SK-N-SH (cell line): ENCODE data around the gene CD164L2. TPM values are rescaled to one million over a fixed set of nuclear protein-coding genes. Genes with fewer than 3 reads are reported as not detected.

Experiments used
- CTCF ChIA-PET: fragments of 300-600, 350-600 bp; formaldehyde crosslinking; extraction: SDS; loops from one replicate; lab custom pipeline; 2021; lab: Yijun Ruan, JAX
- POLR2A ChIA-PET: fragments of 350-600 bp; sonication (Branson Sonifier 250); formaldehyde crosslinking; extraction: SDS; loops from one replicate; lab custom pipeline; 2020; ENCODE audit warnings: antibody characterized with exemption, inconsistent platforms; lab: Yijun Ruan, JAX
- DNase-seq: peaks from one replicate; pipeline ENCODE4 v3.0.0; 2012
- H2AFZ ChIP-seq: fragments of 200-600 bp; sonication (generic); 2 replicates; pipeline ENCODE4 v1.8.1; 2016; ENCODE audit warnings: antibody characterized with exemption, mild to moderate bottlenecking, low read depth
- H3F3A ChIP-seq: fragments of 200-600 bp; sonication (generic); replicated peaks from 2 replicates; pipeline ENCODE3; 2016; ENCODE audit warnings: antibody characterized with exemption, mild to moderate bottlenecking; ENCODE audit not compliant: insufficient read depth
- H3K27ac ChIP-seq, 2 experiments: fragments of 200-500 bp in 1 of 2; fragments of 200-600 bp in 1 of 2; sonication (Bioruptor generic) in 1 of 2; sonication (generic), shearing (Covaris generic) in 1 of 2; 2 replicates each; pipeline versions ENCODE4 v1.5.1 to v1.6.1; 2014 to 2016; ENCODE audit warnings: low read depth in 2 of 2, inconsistent platforms in 1 of 2, low read length in 1 of 2, mild to moderate bottlenecking in 1 of 2, mixed read lengths in 1 of 2
- H3K27me3 ChIP-seq: fragments of 200-600 bp; sonication (generic), shearing (Covaris generic); 2 replicates; pipeline ENCODE4 v1.6.1; 2016; ENCODE audit warnings: mixed run types; ENCODE audit not compliant: insufficient read depth
- H3K36me3 ChIP-seq, 2 experiments: fragments of 200-500 bp in 1 of 2; fragments of 200-600 bp in 1 of 2; sonication (Bioruptor generic) in 1 of 2; sonication (generic) in 1 of 2; replicated peaks in 1 of 2; 2 replicates each; pipeline versions ENCODE3 to v1.5.1; 2014 to 2016; ENCODE audit warnings: low read length in 1 of 2, mild to moderate bottlenecking in 1 of 2; ENCODE audit not compliant: insufficient read depth in 2 of 2, control insufficient read depth in 1 of 2
- H3K4me1 ChIP-seq, 2 experiments: fragments of 200-500 bp in 1 of 2; fragments of 200-600 bp in 1 of 2; sonication (Bioruptor generic) in 1 of 2; sonication (generic), shearing (Covaris generic) in 1 of 2; 2 replicates each; pipeline versions ENCODE4 v1.5.1 to v1.6.1; 2014 to 2016; ENCODE audit warnings: low read depth in 1 of 2, low read length in 1 of 2, mixed run types in 1 of 2; ENCODE audit not compliant: insufficient read depth in 2 of 2, control insufficient read depth in 1 of 2
- H3K4me2 ChIP-seq: fragments of 200-600 bp; sonication (generic), shearing (Covaris generic); 2 replicates; pipeline ENCODE4 v1.6.1; 2017; ENCODE audit warnings: mixed run types
- H3K4me3 ChIP-seq, 2 experiments: fragments of 200-500 bp in 1 of 2; fragments of 200-600 bp in 1 of 2; sonication (Bioruptor generic) in 1 of 2; sonication (generic), shearing (Covaris generic) in 1 of 2; 2 replicates each; pipeline versions ENCODE4 v1.5.1 to v1.8.1; 2014 to 2016; ENCODE audit warnings: low read depth in 2 of 2, inconsistent platforms in 1 of 2, low read length in 1 of 2, mild to moderate bottlenecking in 1 of 2, mixed read lengths in 1 of 2, moderate library complexity in 1 of 2
- H3K79me2 ChIP-seq: fragments of 200-600 bp; sonication (generic); 2 replicates; pipeline ENCODE4 v1.8.1; 2017; ENCODE audit warnings: mild to moderate bottlenecking; ENCODE audit not compliant: insufficient read depth
- H3K9ac ChIP-seq: fragments of 200-600 bp; sonication (generic); 2 replicates; pipeline ENCODE4 v1.6.1; 2017; ENCODE audit warnings: mixed run types
- H3K9me2 ChIP-seq: fragments of 200-600 bp; sonication (generic); 2 replicates; pipeline ENCODE4 v1.6.1; 2017; ENCODE audit warnings: mixed run types
- H3K9me3 ChIP-seq: fragments of 200-600 bp; sonication (generic); 2 replicates; pipeline ENCODE4 v1.6.1; 2017; ENCODE audit warnings: mixed run types, mild to moderate bottlenecking, moderate library complexity
- H4K20me1 ChIP-seq: fragments of 200-600 bp; sonication (generic); 2 replicates; pipeline ENCODE4 v1.6.1; 2017; ENCODE audit warnings: mild to moderate bottlenecking, mixed run types; ENCODE audit not compliant: insufficient read depth
- ELF1 ChIP-seq: IDR thresholded peaks from 2 replicates; pipeline ENCODE4 v1.4.0; 2012
- FOXM1 ChIP-seq: IDR thresholded peaks from 2 replicates; pipeline ENCODE4 v1.4.0; 2012; ENCODE audit warnings: low read depth, mild to moderate bottlenecking
- GABPA ChIP-seq: IDR thresholded peaks from 2 replicates; pipeline ENCODE4 v1.4.0; 2012; ENCODE audit warnings: low read depth, mild to moderate bottlenecking
- MEF2A ChIP-seq: IDR thresholded peaks from 2 replicates; pipeline ENCODE4 v1.4.0; 2012; ENCODE audit warnings: low read depth, borderline replicate concordance
- NFIC ChIP-seq: IDR thresholded peaks from 2 replicates; pipeline ENCODE4 v1.4.0; 2012; ENCODE audit warnings: borderline replicate concordance
- RCOR1 ChIP-seq: fragments of 150-350 bp; IDR thresholded peaks from 2 replicates; pipeline ENCODE4 v1.6.1; 2017; ENCODE audit warnings: antibody characterized with exemption, low read length
- REST ChIP-seq: IDR thresholded peaks from 2 replicates; pipeline ENCODE4 v1.6.1; 2012; ENCODE audit warnings: mild to moderate bottlenecking, low read depth, low read length, moderate library complexity
- RFX5 ChIP-seq: IDR thresholded peaks from 2 replicates; pipeline ENCODE4 v1.6.1; 2012; ENCODE audit warnings: mild to moderate bottlenecking, improper control_type of control experiment, low read length
- RXRA ChIP-seq: IDR thresholded peaks from 2 replicates; pipeline ENCODE4 v1.4.0; 2012; ENCODE audit warnings: low read depth, mild to moderate bottlenecking, borderline replicate concordance
- SIN3A ChIP-seq: IDR thresholded peaks from 2 replicates; pipeline ENCODE4 v1.6.1; 2012; ENCODE audit warnings: low read depth, mild to moderate bottlenecking, low read length, moderate library complexity, borderline replicate concordance
- SMC3 ChIP-seq: IDR thresholded peaks from 2 replicates; pipeline ENCODE4 v1.6.1; 2012; ENCODE audit warnings: low read depth, low read length, improper control_type of control experiment
- TCF12 ChIP-seq: IDR thresholded peaks from 2 replicates; pipeline ENCODE4 v1.4.0; 2012
- YY1 ChIP-seq: IDR thresholded peaks from 2 replicates; pipeline ENCODE4 v1.4.0; 2012; ENCODE audit warnings: low read depth, mild to moderate bottlenecking
- WGBS: methylation state at CpG from one replicate; pipeline ENCODE4 v1.1.6; 2017; ENCODE audit warnings: low lambda C conversion rate; 5-methylcytosine and 5-hydroxymethylcytosine counted together
- polyA plus RNA-seq, 3 experiments: library from polyadenylated mRNA; depleted of rRNA; stranded (reverse); fragments of >200 nt; gene quantifications; 2 replicates each; pipeline ENCODE4 v1.2.3, GENCODE V29; 2012

The CD164L2 gene
- polyA plus RNA-seq, 1 of the 3 experiments (the other 2 are of a cell fraction): 0.05 TPM

- Histone ChIP-seq H3K27me3 (no peaks in the 10 kb centered on the region), H4K20me1 (no peaks in the 10 kb centered on the region), H2AFZ (no peak overlapping the region), H3K9me3 (no peaks in the 10 kb centered on the region), H3K79me2 (peaks cover 5% of the 10 kb centered on the region), H3K4me2 (no peak overlapping the region), H3K9me2 (no peaks in the 10 kb centered on the region), H3K27ac (no peak overlapping the region), H3K4me1 (0 out of 4 replicates have a peak, but pooled peaks cover 0 to 2% of the 10 kb centered on the region in 2 experiments), H3K36me3 (peaks cover 74 to 78% of the 10 kb centered on the region in 2 experiments), H3K4me3 (no peak overlapping the region), H3F3A (peaks cover 1% of the 10 kb centered on the region), H3K9ac (no peak overlapping the region)
- 96% methylated on average over 4 of the region's 4 CpGs for WGBS
- POLR2A ChIA-PET: no interaction called here
- TF ChIP-seq ELF1: no peak
- no peak for TF ChIP-seq RFX5
- no peak for TF ChIP-seq GABPA
- TF ChIP-seq YY1: no peak
- no peak for DNase-seq
- CTCF ChIA-PET: interaction anchor here (1.3 to 16.9 kb wide), 7 partner anchors 10 to 194 kb away, joined by 3 to 111 read pairs (median 7); partner anchors contain the start of gene AHDC1
Observed at GRCh38 chr1:27413004-27413403, 29.9 kb upstream of the CD164L2 start.

- no peak overlapping the region for H3K27ac ChIP-seq
- no peak overlapping the region for H3K4me2 ChIP-seq
- POLR2A ChIA-PET: no interaction called here
- H3K9me2 ChIP-seq: no peaks in the 10 kb centered on the region
- DNase-seq: no peak
- no peaks in the 10 kb centered on the region for H3K27me3 ChIP-seq
- H3K79me2 ChIP-seq: peaks cover 5% of the 10 kb centered on the region
- TF ChIP-seq TCF12 (no peak), REST (no peak), FOXM1 (no peak), RCOR1 (no peak), RXRA (no peak), RFX5 (no peak), NFIC (no peak), SIN3A (no peak), SMC3 (no peak), MEF2A (no peak)
- H4K20me1 ChIP-seq: no peaks in the 10 kb centered on the region
- H2AFZ ChIP-seq: no peak overlapping the region
- H3F3A ChIP-seq: no peaks in the 10 kb centered on the region
- H3K36me3 ChIP-seq: peaks cover 71 to 78% of the 10 kb centered on the region in 2 experiments
- WGBS: 100% methylated on average over 4 of the region's 4 CpGs
- no peak overlapping the region for H3K9ac ChIP-seq
- no peaks in the 10 kb centered on the region for H3K9me3 ChIP-seq
- CTCF ChIA-PET: interaction anchor here (1.3 to 16.9 kb wide), 8 partner anchors 10 to 194 kb away, joined by 3 to 111 read pairs (median 6); partner anchors contain the start of gene AHDC1
- no peaks in the 10 kb centered on the region for H3K4me1 ChIP-seq
- no peak overlapping the region for H3K4me3 ChIP-seq
Observed at GRCh38 chr1:27412502-27412901, 29.4 kb upstream of the CD164L2 start.
